GM15510 (cell line): ENCODE measurements around the gene IVD.

ENCODE experiments used
- POLR2A ChIP-seq: IDR thresholded peaks from 3 replicates; pipeline ENCODE4 v1.6.1; 2011; ENCODE audit warnings: borderline replicate concordance; ENCODE audit not compliant: insufficient read length; ENCODE audit errors: extremely low read depth

IVD gene

GRCh38 chr15:40437752-40438687, 32.4 kb downstream of the IVD start:
- no peak for TF ChIP-seq POLR2A

DNA sequence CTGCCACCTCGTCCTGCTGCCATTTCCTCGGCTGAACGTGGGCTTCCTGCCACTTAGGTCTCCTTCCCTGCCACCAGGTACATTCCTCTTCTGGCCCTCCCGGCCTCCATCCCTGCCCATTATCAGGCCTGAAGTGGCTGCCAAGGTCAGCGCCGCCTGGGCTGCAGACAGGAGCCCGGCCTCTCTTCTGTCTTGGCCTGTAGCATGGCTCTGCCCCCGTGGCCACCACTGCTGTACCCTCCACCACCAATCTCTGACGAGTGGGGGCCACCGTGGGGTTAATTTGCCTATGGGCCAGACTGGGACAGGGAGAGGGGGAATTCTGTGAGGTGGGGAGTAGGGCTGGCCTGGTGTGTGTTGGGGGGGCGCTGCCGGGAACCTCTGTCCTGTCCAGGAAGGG, 33.1 kb downstream of the IVD start:
- no peak for TF ChIP-seq POLR2A

DNA sequence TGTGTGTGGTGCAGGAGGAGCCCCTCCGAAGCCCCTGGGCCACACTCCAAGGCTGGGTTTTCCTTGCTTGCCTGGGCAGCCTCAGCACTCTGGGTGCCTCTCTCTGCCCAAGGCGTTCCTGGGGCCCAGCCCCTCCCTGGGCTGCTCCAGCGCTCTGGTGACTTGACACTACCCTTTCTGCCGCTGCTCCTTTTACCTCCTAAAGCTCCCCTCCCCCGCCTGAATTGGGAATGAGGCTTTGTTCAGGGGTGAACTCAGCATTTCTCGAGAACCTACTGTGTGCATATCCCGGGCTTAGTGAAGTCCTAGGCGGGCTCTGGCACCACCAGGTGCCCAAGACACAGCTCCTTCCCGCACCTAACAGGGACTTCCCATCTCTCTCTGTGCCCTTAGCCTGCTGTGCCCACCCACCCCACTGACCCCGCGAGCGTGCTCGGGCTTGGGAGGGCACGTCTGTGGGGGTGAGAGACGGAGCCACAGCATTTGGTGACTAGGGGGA, 33.9 kb downstream of the IVD start:
- TF ChIP-seq POLR2A: no peak

- TF ChIP-seq POLR2A: no peak
Observed at GRCh38 chr15:40439960-40440742, 34.6 kb downstream of the IVD start.

- TF ChIP-seq POLR2A: peak; percentile 53
Observed at GRCh38 chr15:40440743-40441564, 35.4 kb downstream of the IVD start, which contains the start of gene BAHD1. Gene BAHD1, plus strand, starts transcription at chr15:40440953. Its CDS starts 17,512 bp downstream, at chr15:40458465.

- TF ChIP-seq POLR2A: no peak
Observed at GRCh38 chr15:40441565-40442531, 36.3 kb downstream of the IVD start.

GRCh38 chr15:40443255-40443654, 37.7 kb downstream of the IVD start:
- no peak for TF ChIP-seq POLR2A

- TF ChIP-seq POLR2A: no peak
Observed at GRCh38 chr15:40443846-40444245, 38.3 kb downstream of the IVD start.

DNA sequence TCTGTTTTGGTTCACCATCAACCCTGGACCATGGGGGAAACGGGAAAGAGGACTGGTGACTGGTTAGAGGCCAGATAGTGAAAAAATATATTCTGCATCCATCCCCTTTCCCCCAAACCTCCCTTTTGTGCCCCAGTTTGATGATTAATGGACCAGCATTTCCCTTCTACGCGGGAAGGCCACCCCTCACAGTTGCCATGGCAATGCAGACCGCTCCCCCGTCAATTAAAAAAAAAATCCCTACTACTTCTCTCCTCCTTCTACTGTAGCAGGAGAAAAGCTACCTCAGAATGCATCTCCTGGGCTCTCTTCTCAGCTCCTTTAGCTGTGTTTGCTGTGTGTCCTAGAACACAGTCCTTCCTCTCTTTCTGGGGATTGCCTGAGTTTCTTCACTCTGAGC, 39.1 kb downstream of the IVD start:
- no peak for TF ChIP-seq POLR2A

- TF ChIP-seq POLR2A: no peak
Observed at GRCh38 chr15:40445421-40445922, 39.9 kb downstream of the IVD start.

DNA sequence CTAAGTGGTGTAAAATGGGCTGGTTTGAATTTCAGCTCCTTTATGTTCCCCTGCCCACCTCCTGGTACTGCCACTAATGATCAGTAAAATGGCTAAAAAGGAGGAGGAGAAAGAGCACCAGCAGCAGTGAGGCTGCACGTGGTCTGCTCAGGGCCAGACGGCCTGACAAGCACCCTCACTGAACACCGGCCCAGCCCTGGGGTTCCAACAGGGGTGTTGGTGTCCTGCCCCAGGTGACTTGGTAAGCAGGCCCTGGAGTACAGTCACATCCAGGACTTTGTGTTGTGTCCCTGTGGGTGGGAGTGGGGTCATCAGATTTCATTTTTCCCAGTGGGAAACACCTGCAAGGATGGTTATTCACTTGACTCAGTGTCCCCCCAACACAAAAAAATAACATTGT, 40.5 kb downstream of the IVD start:
- TF ChIP-seq POLR2A: no peak

DNA sequence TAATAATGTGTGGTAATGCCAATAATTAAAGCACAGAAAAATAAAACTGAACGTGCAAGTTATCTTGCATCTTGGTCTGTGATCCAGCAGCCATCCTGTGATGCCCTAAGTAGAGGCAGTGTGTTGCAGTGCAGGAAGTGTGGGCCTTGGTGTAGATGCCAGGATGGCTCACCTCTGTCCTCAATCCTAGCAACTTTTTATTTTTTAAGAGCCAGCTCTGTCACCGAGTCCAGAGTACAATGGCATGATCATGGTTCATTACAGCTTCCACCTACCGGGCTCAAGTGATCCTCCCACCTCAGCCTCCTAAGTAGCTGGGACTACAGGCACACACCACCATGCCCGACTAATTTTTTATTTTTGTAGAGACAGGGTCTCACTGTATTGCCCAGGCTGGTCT, 42.8 kb downstream of the IVD start:
- TF ChIP-seq POLR2A: no peak

DNA sequence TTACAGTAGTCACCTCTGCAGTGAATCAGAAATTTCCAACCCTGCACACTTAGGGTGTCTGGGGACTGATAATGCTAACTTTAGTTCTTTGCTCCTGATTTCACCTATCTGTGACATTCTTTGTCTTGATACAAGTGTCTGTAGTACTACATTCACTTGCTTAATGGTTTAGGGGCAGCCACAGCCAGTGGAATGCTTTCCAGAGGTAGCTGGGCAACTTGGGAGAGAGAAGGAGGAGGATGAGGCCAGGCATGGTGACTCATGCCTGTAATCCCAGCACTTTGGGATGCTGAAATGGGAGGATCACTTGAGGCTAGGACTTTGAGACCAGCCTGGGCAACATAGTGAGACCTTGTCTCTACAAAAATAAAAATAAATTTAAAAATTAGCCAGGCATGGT, 43.7 kb downstream of the IVD start:
- TF ChIP-seq POLR2A: no peak
